NCI-H128 (cell line): ENCODE results near the gene ETFA.

Source experiments
- DNase-seq: peaks from one replicate; lab custom pipeline; 2025; ENCODE audit not compliant: unreplicated experiment; lab: John Stamatoyannopoulos, UW

ETFA gene

GRCh38 chr15:76197703-76198455 is 113.4 kb downstream of the ETFA start:
- DNase-seq, result no peak

DNA sequence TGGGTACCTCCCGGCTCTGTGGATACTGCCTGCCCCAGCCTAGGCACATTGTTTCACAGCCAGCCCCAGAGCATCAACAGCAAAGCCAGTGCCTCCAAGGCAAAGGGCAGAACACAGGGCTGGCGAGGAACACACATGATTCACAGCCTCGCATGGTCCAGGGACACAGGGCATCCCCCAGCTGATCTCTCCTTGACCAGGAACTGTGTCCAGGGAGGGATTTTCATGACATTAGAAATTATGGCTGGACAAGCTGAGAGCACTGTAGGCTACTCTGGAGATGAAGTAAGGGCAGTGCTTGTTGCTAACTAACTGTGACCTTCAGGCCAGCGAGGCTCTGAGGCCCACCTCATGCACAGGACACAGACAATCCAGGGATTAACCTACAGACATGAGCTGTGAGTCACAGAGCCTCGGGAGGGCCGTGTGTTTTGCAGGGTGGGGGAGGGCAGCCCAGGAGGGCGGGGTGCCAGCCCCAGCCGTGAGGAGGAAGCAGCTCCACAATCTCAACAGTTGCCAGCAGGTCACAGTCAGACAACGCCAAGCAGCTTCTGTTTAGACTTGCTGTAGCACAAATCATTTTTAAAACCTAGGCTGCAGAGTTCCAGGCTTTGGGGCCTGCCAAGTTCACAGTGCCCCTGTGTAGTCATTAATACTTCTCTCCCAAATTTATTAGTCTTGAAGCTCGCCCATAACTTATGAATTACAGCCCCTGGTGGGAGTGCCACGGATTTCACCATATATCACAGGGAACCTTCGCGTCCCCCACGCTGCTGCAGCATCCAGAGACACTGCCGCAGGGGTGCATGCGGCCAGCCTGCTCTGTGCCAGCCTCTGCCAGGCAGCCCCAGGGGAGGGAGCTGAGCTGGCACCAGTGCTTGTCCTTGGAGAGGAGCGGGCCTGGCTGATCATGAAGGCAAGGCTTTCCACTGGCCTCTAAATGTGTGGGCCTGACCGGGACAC is 114.7 kb downstream of the ETFA start:
- DNase-seq, result no peak

GRCh38 chr15:76195506-76196268 is 115.6 kb downstream of the ETFA start:
- no peak for DNase-seq

DNA sequence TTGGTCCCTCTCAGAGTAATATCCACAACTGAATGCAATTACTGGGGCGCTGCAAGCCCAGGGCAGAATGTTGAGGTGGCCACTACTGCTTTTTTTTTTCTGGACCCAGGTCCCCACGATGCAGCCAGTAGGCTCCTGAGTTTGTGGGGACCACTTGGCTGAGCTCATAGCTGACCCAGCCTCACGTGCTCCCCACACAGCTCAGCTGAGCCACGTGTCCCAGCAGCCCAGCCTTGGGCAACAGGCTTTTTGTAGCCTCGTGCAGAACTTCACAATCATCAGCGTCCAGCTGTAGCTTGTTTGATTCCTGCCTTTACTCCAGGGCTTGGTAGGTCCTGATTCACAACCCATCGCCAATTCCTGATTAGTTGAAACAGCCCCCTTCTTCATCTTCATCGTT is 117.3 kb downstream of the ETFA start:
- no peak for DNase-seq

DNA sequence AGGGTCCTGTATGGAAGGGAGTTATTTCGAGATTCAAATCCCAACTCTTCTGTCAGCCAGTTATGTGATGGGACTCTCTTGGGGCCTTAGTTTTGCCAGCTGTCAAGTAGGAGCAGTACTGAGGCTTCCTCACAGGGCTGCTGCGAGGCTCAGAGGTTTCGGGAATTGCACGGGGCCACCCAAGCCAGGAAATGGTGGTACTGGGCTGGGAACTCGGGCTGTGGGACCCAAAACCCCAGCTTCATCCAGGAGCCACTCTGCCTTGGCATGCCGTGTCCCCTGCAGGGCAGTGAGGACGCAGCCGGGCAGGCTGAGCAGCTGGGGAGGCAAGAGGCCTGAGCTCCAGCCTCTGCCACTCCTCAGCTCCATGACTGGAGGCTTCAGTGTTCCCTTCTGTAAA is 118.6 kb downstream of the ETFA start:
- DNase-seq, result no peak

GRCh38 chr15:76191539-76192244 is 119.6 kb downstream of the ETFA start:
- DNase-seq, result no peak

DNA sequence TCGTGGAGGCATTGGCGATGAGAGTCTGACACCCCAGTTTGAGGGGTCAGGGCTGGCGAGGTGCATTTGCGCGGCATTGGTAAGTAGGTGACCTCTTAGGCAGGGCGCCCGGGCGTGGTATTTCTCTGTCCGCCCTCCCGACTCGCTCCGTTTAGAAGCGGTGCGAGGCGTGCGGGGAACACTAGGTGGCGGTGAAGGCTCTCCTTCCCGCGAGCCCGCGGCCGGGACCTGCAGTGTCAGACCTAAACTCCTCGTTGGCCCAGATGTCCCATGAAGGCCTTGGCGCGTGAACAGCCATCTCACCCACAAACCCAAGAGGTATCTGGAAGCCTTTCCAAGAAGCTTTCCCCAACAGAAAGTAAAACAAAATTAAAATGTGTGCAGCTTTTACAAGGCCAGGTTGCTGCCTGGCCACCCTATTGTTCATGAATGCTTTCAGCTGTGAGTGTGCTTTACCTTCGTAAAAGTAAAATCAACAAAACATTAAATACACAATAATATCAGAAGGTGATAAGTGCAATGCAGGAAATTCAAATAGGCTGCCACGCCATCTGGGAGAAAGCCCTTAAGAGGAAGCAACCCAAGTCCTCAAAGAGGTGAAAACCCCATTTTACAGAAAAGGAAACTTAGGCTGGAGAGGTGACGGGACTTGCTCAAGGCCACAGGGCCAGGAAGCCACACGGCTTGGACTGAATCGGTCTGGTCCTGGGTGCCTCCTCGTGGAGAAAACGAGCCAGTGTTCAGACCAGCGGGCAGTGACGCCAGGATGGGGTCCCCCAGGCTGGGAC is 120.3 kb downstream of the ETFA start:
- DNase-seq, result no peak

- DNase-seq, result no peak
Observed at GRCh38 chr15:76190070-76190564, 121.2 kb downstream of the ETFA start.

- no peak for DNase-seq
Observed at GRCh38 chr15:76189106-76189505, 122.2 kb downstream of the ETFA start.

- no peak for DNase-seq
Observed at GRCh38 chr15:76187163-76187562, 124.1 kb downstream of the ETFA start.

GRCh38 chr15:76185716-76186115 is 125.6 kb downstream of the ETFA start:
- DNase-seq, result no peak

DNA sequence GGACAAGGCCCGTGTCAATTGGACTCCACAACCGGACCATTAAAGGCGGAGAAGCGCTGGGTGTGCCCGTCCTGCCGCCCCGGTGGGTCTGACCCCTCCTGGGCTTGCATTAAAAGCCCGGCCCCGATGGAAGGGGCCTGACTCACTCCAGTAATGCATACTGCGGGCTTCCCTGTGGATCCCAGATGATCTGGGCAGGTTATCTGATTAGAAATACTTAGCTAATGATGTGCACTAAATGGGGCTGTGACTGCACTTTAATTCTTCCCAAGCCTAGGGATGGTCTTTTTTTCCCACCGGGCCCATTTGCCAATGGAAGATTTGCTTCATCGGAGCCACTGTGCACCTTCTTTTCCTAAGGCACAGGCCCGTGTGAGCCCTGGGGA is 126.6 kb downstream of the ETFA start:
- no peak for DNase-seq

GRCh38 chr15:76183930-76184649 is 127.2 kb downstream of the ETFA start:
- DNase-seq, result no peak

DNA sequence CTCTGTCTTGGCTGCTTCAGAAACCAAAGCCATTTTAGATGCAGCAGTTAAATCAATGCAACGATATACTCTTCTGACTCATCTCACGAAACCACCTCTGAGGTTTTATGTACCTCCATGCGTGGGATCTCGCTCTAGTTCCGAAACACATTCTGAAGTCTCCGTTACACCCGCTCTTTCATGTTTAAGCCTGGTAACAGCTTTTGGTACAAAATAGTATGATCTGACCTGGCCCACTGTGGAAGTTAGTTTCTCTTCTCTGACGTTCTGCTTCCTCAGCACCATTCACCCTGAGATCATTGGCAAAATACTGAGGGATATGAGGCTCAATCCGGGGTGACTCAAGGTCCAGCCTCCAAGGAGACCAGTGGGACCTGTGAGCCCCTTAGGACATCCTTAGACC is 129.6 kb downstream of the ETFA start:
- DNase-seq, result no peak

DNA sequence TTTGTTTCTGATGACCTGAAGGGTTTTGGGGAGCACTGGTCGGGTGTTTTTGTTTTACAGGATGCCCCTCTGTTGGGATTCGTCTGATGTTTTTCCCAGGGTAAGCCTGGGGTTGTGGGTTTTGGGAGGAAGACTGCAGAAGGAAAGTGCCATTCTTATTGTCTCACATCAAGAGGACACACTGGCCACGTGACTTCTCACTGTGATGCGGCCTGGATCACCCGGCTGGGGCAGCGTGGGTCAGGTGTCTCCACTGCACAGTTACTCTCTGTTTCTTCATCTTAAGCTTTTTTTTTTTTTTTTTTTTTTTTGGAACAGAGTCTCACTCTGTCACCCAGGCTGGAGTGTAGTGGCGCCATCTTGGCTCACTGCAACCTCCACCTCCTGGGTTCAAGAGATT is 130.9 kb downstream of the ETFA start:
- no peak for DNase-seq

- no peak for DNase-seq
Observed at GRCh38 chr15:76179023-76179422, 132.2 kb downstream of the ETFA start.

GRCh38 chr15:76178296-76179000 is 132.8 kb downstream of the ETFA start:
- no peak for DNase-seq

DNA sequence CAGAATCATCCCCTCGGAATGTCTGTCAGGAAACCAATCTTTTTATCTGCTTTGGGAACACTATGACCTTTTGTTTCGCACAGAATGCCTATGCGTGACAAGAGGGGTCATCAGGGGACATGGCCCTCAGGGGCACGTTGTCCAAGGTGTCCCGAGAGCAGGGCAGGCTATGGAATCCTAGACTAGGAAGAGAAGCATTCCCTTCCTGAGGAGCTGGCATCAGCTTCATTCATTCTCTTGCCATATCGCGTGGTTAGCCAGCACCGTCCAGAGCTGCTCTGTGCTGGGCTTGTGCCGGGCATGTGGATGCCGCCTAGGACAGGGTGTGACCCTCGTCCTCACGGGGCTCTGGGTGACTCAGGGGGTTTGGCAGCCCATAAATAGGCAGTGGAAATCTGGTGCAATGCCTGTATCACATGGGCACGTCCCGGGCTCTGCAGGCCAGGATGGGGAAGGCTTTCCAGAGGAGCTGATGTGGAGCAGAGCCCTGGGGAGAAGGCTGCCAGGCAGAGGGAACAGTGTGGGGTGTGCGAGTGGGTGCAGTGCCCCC is 133.7 kb downstream of the ETFA start:
- no peak for DNase-seq
